ENCODE data around the gene MRPS31.

Gene MRPS31

DNA sequence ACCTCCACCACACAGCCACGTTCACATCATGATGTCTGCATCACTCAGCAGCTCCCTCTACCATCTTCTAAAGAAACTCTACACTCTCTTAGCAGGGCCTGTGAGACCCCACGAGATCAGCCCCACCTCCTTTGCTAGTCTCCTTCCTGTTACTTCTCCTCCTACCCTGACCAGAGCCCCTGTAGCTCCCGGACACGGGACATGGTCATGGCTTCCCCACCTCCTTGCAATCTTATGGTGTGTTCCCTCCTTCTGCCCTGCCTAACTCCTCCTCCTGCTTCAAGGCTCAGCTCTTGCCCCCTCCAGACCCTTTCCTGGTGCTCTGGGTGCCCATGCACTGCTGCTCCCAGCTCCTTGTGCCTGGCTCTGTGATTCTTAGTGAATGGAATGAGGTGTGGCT lies 8.1 kb upstream of the MRPS31 start:
- TF ChIP-seq GATA2 (IDR thresholded peaks at IDR 0.05; ENCODE audit: low read depth, low read length) (no peak), GATA3 (IDR thresholded peaks at IDR 0.05; ENCODE audit: low read depth, low read length) (no peak)

DNA sequence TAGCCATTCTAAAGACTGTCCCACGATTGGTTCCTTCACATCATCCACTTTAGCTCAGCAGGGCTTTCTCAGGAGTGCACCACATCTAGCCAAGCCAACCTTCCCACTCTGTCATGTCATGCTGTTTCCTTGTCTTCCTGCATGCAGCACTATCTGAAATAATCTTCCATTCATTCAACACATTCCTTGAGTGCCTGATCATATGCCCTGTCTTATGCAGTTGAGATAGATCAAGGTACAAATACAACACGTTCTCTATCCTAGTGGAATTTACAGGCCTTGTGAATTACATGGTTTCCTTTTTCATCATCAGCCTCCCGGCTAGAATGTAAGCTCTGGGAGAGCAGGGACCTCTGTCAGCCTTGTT lies 6.8 kb upstream of the MRPS31 start:
- TF ChIP-seq GATA3 (IDR thresholded peaks at IDR 0.05; ENCODE audit: low read depth, low read length) (no peak), GATA2 (IDR thresholded peaks at IDR 0.05; ENCODE audit: low read depth, low read length) (no peak)

DNA sequence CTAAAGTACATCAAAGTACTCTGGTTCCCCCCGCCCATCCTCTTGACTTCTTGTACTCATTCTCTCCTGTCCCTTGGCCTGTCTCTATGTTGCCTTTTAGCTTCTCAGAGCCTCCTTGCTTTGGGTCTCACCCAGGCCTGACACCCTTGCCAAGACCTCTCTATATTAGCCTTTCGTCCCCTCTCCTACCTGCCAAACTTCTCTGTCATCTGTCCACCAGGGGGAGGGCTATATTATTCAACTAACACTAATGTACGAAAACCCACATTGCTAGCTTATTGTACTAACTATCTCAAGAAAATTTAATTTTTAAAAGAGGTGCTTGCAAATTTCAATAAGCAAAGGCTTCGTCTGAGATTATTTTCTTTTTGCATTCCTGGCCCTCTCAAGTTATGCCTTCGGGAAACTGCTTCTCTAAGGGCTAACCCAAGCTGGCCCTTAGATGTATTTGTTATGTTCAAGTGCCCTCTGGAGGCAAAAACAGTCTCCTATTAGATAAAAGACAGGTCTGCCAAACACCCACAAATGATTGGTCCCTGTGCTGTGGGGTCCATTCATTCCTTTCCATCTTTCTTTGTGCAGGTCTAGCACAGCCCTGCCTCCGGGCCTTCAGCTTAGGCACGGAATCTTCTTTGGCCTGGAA lies 6.3 kb upstream of the MRPS31 start:
- TF ChIP-seq GATA3 (IDR thresholded peaks at IDR 0.05; ENCODE audit: low read depth, low read length) = no peak
- TF ChIP-seq GATA2 (IDR thresholded peaks at IDR 0.05; ENCODE audit: low read depth, low read length) = no peak

DNA sequence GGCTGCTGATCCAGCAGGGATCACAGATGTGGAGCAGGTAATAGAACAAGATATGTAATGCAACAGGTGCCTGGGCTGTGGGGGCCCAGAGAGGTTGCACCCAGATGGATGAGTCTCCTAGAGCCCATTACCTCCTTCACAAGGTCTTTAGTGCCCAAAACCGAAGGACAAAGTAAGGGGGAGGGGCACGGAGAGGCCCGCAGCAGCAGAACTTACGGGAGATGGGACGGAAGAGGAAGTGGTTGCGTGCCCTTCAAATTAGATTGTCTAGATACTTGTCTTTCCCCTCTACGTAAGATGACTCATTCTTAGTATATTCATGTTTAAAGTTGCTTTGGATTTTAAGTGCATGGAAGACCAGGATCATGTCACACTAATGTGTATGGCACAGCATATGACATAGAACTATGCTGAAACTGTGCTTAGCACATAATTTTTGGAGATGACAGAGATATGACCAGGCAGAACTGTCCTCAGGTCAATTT lies 5.7 kb upstream of the MRPS31 start:
- no peak for TF ChIP-seq GATA3 (IDR thresholded peaks at IDR 0.05; ENCODE audit: low read depth, low read length)
- no peak for TF ChIP-seq GATA2 (IDR thresholded peaks at IDR 0.05; ENCODE audit: low read depth, low read length)

DNA sequence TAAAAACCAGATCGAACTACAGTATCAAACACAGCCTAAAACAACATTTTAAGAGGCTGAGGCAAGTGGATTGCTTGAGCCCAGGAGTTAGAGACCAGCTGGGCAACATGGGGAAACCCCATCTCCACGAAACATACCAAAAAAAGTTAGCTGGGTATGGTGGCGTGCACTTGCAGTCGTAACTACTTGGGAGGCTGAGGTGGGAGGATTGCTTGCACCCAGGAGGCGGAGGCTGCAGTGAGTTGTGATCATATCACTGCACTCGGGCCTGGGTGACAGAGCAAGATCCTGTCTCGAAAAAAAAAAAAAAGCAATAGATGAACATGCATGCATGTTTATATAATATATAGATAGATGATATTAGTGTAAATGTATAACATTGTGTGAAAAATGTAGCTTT lies 5.2 kb upstream of the MRPS31 start:
- TF ChIP-seq GATA2 (IDR thresholded peaks at IDR 0.05; ENCODE audit: low read depth, low read length) (no peak), GATA3 (IDR thresholded peaks at IDR 0.05; ENCODE audit: low read depth, low read length) (no peak)

DNA sequence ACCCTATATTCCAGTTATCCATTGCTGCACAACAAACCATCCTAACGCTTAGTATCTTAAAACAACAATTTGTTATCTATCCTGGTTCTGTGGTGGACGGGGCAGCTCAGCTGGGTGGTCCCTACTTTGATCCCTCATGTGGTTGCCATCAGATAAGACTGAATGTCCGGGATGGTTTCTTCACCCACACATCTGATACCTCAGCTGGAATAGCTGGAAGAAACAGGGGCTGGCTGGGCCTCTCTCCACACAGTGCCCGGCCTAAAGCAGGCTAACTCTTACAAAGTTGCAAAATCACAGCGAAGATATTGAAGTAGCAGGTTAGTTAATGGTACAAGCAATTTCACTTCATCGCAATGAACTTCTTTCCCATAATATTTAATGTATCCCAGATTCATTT lies 3.7 kb upstream of the MRPS31 start:
- TF ChIP-seq GATA3 (IDR thresholded peaks at IDR 0.05; ENCODE audit: low read depth, low read length) (no peak), GATA2 (IDR thresholded peaks at IDR 0.05; ENCODE audit: low read depth, low read length) (no peak)

DNA sequence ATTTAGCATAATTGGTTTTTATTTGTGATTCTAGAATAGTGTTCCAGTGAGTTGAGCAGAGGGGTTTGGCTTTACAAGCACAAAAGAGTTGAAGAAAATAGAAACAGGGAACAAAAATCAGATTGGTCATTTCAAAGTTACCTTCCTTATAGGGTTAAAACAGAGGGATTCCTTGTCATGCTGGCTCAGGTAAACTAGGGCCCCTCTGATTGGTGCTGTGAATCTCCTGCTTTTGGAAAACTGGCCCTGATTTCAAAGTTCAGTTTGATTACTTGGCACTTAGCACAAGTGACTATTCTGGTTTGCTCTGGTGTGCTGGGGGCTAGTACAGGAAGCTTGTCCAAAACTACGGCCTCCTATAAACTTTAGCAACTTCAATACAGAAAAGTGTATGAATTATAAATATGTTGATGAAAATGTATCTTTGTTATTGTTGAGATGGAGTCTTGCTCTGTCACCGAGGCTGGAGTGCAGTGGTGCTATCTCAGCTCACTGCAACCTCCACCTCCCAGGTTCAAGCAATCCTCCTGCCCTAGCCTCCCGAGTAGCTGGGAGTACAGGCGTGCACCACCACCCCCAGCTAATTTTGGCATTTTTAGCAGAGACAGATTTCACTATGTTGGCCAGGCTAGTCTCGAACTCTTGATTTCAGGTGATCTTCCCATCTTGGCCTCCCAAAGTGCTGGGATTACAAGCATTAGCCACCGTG lies 1.9 kb upstream of the MRPS31 start:
- TF ChIP-seq GATA2 (IDR thresholded peaks at IDR 0.05; ENCODE audit: low read depth, low read length) (no peak), GATA3 (IDR thresholded peaks at IDR 0.05; ENCODE audit: low read depth, low read length) (no peak)

DNA sequence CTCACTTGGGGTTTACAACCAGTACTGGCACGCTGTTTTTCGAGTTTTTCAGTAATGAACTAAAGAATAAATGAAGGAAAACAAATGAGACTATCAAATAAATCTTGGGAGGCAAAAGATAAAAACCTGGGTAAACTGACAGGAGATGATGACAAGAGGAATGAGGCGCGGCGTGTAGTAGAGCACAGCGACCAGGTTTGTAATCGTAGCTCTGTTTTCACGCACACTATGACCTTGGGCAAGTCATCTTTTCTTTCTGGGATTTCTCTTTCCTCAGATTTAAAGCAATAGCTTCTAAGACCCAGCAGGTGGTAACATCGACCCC lies 419 bp downstream of the MRPS31 start:
- TF ChIP-seq GATA2 (IDR thresholded peaks at IDR 0.05; ENCODE audit: low read depth, low read length) = no peak
- TF ChIP-seq GATA3 (IDR thresholded peaks at IDR 0.05; ENCODE audit: low read depth, low read length) = no peak

DNA sequence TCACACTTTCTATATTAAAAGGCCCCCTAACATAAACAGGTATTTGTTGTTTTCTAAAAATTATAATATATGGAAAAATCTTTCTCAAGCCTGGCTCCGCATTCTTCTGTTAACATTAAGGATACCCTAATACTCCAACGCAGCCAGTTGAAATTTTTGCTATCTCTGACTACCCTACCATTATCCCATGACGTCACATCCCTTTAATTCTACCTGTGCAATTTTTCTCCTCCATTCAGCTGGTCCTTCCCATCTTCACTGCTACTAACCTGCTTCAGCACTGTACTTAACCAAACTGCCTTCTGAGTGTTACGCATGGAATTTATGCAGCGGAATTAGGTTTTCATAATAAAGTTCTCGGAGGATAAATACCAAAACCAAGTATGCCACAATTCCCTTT lies 1.0 kb downstream of the MRPS31 start:
- TF ChIP-seq GATA2 (IDR thresholded peaks at IDR 0.05; ENCODE audit: low read depth, low read length) (no peak), GATA3 (IDR thresholded peaks at IDR 0.05; ENCODE audit: low read depth, low read length) (no peak)

DNA sequence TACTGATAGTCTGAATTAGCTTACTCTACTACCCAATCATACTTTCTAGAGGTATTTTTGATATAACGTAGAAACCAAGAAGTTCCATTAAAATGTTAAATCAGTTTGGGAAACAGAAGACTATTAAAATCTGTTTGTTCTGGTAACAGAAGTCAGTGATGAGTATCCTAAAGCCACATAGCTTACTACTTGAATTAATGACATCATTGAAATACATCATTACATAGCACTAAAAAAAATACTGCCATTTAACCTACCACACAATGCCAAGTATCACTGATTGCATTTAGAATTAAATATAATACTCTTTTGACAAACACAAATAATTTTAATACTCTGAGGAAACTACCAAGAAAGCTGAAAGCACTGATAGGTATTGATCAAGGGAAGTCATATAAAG lies 5.4 kb downstream of the MRPS31 start:
- no peak for TF ChIP-seq GATA3 (IDR thresholded peaks at IDR 0.05; ENCODE audit: low read depth, low read length)
- TF ChIP-seq GATA2 (IDR thresholded peaks at IDR 0.05; ENCODE audit: low read depth, low read length) = no peak

DNA sequence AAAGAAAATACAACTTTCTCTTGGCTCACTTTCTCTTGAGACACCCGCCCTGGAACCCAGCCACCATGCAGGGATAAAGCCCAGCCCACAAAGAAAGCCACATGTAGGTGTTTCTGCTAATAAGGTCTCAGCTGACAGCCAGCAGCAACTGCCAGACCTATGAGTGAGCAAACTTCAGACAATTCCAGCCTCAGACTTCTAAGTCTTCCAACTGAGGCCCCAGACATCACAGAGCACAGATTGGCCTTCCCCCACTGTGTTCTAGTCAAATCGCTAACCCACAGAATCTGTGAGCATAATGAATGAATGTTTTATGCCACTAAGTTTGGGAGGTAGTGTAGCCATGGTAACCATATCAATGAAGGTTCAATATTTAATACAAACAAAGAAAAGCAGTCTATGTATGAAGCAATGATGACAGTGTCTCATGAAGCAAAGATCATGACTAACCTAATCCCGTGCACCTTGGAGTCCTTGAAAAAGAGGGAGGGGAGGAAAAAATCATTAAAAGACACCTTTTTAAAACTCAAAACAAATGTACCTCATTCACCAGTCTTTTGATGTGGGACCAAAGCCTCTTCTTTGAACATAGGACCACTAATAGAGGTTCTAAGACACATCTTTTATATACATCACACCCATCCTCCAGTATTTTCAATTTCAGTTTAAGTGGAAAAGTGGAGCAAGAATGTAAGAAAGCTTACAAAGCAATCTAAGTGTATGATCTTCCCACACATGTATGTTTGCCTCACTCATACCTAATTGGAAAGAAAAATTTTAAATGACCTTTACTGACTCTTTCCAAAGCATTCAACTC lies 6.2 kb downstream of the MRPS31 start:
- TF ChIP-seq GATA2 (IDR thresholded peaks at IDR 0.05; ENCODE audit: low read depth, low read length) = no peak

DNA sequence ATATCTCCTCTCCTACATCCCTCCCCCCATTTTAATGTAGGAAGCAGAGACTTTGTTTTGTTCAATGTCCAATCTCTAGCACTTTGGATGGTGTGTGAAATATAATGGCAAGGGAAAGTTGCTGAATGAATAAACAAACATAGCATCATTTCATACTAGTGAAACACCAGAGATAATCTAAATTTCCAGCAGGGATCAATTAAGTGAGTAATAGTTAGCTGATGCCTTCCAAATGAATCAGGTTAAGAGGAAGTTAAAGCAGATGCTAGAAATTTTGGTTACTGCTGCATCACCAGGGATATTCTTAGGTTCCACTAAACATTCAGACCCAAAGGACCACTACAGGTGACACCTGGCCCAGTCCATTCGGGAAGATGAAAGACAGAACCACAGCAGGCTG lies 8.1 kb downstream of the MRPS31 start:
- TF ChIP-seq GATA2 (IDR thresholded peaks at IDR 0.05; ENCODE audit: low read depth, low read length) (no peak), GATA3 (IDR thresholded peaks at IDR 0.05; ENCODE audit: low read depth, low read length) (no peak)

DNA sequence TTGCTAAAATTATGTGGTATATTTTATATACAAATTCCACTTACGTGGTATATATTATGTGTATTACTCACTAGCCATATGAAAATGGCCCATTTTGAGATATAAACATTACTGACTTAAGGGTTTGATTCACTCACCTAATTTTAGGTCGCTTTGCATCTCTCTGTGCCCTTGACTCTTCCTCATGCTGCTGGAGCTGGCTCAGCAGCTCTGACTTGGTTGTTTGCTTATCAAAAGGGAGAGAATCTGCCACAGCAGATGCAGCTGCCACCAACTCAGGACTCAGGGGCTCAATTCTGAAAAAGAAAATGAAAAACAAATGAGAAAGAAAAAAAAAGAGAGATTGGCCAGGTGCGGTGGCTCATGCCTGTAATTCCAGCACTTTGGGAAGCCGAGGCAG lies 12.2 kb downstream of the MRPS31 start:
- no peak for TF ChIP-seq GATA2 (IDR thresholded peaks at IDR 0.05; ENCODE audit: low read depth, low read length)
- no peak for TF ChIP-seq GATA3 (IDR thresholded peaks at IDR 0.05; ENCODE audit: low read depth, low read length)

DNA sequence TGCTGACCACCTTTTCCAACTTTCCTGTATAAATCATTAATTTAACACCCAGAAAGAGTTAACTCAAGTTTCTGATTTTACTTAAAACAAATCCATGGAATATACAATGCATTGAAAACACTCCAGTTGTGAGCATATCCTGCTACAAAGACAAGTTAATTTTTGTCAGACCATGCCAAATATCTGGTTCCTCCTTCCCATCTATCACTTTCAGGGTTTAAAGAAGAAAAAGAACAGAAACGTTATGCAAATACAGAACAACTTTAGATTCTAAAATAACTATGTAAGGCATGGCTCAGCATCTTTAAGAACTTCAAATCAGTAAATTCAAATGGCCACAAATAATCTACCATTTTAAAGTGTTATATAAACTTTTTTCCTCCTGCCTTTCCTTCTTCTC lies 14.9 kb downstream of the MRPS31 start:
- no peak for TF ChIP-seq GATA2 (IDR thresholded peaks at IDR 0.05; ENCODE audit: low read depth, low read length)
- TF ChIP-seq GATA3 (IDR thresholded peaks at IDR 0.05; ENCODE audit: low read depth, low read length) = no peak
